DMS53 treated with DMSO at 0.1 percent for 48 hours (cell line): ENCODE measurements around the gene IL31.

Source experiments
- DNase-seq: peaks from one replicate; lab custom pipeline; 2025; ENCODE audit not compliant: unreplicated experiment; lab: John Stamatoyannopoulos, UW

The IL31 gene

GRCh38 chr12:122130150-122130549 lies 43.9 kb downstream of the IL31 start:
- DNase-seq = no peak

- DNase-seq = no peak
These were observed 44.9 kb downstream of the IL31 start for GRCh38 chr12:122129131-122129530.

- DNase-seq = no peak
These were observed 45.5 kb downstream of the IL31 start for GRCh38 chr12:122128481-122128880.

- DNase-seq = no peak
These were observed 46.2 kb downstream of the IL31 start for GRCh38 chr12:122127839-122128238.

GRCh38 chr12:122126713-122127597 lies 47.1 kb downstream of the IL31 start:
- DNase-seq = no peak

GRCh38 chr12:122126342-122126635 lies 47.7 kb downstream of the IL31 start:
- no peak for DNase-seq

- DNase-seq = no peak
These were observed 48.3 kb downstream of the IL31 start for GRCh38 chr12:122125452-122126341.

- no peak for DNase-seq
These were observed 49.7 kb downstream of the IL31 start for GRCh38 chr12:122124370-122124769.

- DNase-seq = no peak
These were observed 50.3 kb downstream of the IL31 start for GRCh38 chr12:122123761-122124145.

GRCh38 chr12:122123051-122123760 lies 50.8 kb downstream of the IL31 start:
- DNase-seq = peak; percentile 49
